ENCODE data around the gene STRA8. TPM values are rescaled to one million over a fixed set of nuclear protein-coding genes. Genes with fewer than 3 reads are reported as not detected.

STRA8 gene
- total RNA-seq, 1 donor from 2014 or later, result not detected

- no peak for DNase-seq (ENCODE audit: low read depth, low spot score)
- Mint-ChIP-seq H3K27me3 (ENCODE audit: low read depth) (peaks cover 3% of the 10 kb centered on the region), H3K36me3 (ENCODE audit: low read depth) (no peaks in the 10 kb centered on the region), H3K9me3 (no peaks in the 10 kb centered on the region), H3K4me1 (peaks cover 4% of the 10 kb centered on the region), H3K27ac (ENCODE audit: unreplicated experiment) (no peak overlapping the region), H3K4me3 (no peak overlapping the region)
- no peak for TF ChIP-seq CTCF (conservative IDR thresholded peaks at IDR 0.05)
Observed at GRCh38 chr7:135246191-135246825, 12.7 kb downstream of the STRA8 start.

GRCh38 chr7:135247746-135248471, 14.3 kb downstream of the STRA8 start:
- Mint-ChIP-seq H3K4me3 (no peak overlapping the region), H3K27ac (ENCODE audit: unreplicated experiment) (no peak overlapping the region), H3K9me3 (no peaks in the 10 kb centered on the region), H3K4me1 (peaks cover 3% of the 10 kb centered on the region), H3K27me3 (ENCODE audit: low read depth) (peaks cover 3% of the 10 kb centered on the region), H3K36me3 (ENCODE audit: low read depth) (no peaks in the 10 kb centered on the region)
- TF ChIP-seq CTCF (conservative IDR thresholded peaks at IDR 0.05), result no peak
- no peak for DNase-seq (ENCODE audit: low read depth, low spot score)

- Mint-ChIP-seq H3K36me3 (ENCODE audit: low read depth) (no peaks in the 10 kb centered on the region), H3K27ac (ENCODE audit: unreplicated experiment) (no peak overlapping the region), H3K9me3 (no peaks in the 10 kb centered on the region), H3K4me1 (peaks cover 3% of the 10 kb centered on the region), H3K4me3 (no peak overlapping the region), H3K27me3 (ENCODE audit: low read depth) (peaks cover under 1% of the 10 kb centered on the region)
- no peak for DNase-seq (ENCODE audit: low read depth, low spot score)
- no peak for TF ChIP-seq CTCF (conservative IDR thresholded peaks at IDR 0.05)
Observed at GRCh38 chr7:135248546-135248945, 14.9 kb downstream of the STRA8 start.

GRCh38 chr7:135251496-135252391, 18.1 kb downstream of the STRA8 start:
- Mint-ChIP-seq H3K4me1 (peaks cover 14% of the 10 kb centered on the region), H3K27ac (ENCODE audit: unreplicated experiment) (no peak overlapping the region), H3K4me3 (no peak overlapping the region), H3K9me3 (no peaks in the 10 kb centered on the region), H3K27me3 (ENCODE audit: low read depth) (no peaks in the 10 kb centered on the region), H3K36me3 (ENCODE audit: low read depth) (no peaks in the 10 kb centered on the region)
- TF ChIP-seq CTCF (conservative IDR thresholded peaks at IDR 0.05), result no peak
- DNase-seq (ENCODE audit: low read depth, low spot score), result no peak

- TF ChIP-seq CTCF (conservative IDR thresholded peaks at IDR 0.05), result no peak
- H3K9me3 Mint-ChIP-seq, result no peaks in the 10 kb centered on the region
- peak overlapping the region; percentile 71 for H3K27ac Mint-ChIP-seq (ENCODE audit: unreplicated experiment)
Observed at GRCh38 chr7:135253851-135254771, 20.5 kb downstream of the STRA8 start.

More at GRCh38 chr7:135253851-135254771, 20.5 kb downstream of the STRA8 start:
- peaks cover 14% of the 10 kb centered on the region for H3K4me1 Mint-ChIP-seq
- H3K4me3 Mint-ChIP-seq, result no peak overlapping the region
- no peaks in the 10 kb centered on the region for H3K27me3 Mint-ChIP-seq (ENCODE audit: low read depth)
- DNase-seq (ENCODE audit: low read depth, low spot score), result no peak
- no peaks in the 10 kb centered on the region for H3K36me3 Mint-ChIP-seq (ENCODE audit: low read depth)
